NOMO-1 treated with dmso at 0.1 percent for 144 hours (cell line): ENCODE results near the gene FMNL2.

Experiments used
- DNase-seq: peaks from one replicate; lab custom pipeline; 2025; ENCODE audit not compliant: unreplicated experiment; lab: John Stamatoyannopoulos, UW

Gene FMNL2

GRCh38 chr2:152421521-152422370, 86.8 kb downstream of the FMNL2 start:
- DNase-seq = peak; percentile 74

DNA sequence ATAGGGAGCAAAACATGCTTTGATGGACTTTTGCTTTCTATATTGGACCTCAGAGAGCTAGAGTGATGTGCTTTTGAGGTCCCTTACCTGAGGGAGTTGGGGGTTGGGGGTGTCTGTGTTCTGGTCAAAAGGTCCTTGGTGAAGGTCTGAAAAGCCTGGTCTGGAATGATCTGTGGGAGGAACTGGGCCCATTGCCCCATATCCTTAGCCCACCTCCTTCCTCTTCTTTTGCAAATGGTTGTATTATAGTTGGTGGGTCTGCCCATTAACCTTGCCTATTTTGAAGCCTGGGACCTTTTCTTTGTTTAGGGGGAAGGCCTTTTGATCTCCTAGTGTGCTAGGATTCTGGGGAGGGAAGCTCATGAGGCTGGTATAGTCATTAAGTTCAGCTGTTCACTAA, 88.7 kb downstream of the FMNL2 start:
- DNase-seq = no peak

GRCh38 chr2:152425765-152426727, 91.1 kb downstream of the FMNL2 start:
- DNase-seq = no peak

DNA sequence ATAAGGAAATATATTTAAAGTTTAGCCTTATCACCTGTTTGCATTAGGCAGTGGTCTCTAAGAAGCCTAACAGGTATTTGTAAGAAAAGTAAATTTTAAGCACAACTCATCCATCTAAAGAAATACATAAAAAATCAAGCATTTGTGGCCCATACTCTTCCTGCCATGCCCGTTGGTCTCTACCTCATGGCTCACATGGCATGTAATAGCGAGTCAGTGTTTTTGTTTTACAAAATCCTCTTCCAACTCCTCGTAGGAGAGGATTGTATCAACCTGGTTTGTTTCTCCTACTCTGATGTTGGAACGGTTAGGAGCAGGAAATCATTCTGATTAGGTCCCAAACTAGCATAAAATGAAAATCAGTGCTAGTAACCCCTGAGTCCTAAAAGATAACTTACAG, 91.8 kb downstream of the FMNL2 start:
- no peak for DNase-seq

DNA sequence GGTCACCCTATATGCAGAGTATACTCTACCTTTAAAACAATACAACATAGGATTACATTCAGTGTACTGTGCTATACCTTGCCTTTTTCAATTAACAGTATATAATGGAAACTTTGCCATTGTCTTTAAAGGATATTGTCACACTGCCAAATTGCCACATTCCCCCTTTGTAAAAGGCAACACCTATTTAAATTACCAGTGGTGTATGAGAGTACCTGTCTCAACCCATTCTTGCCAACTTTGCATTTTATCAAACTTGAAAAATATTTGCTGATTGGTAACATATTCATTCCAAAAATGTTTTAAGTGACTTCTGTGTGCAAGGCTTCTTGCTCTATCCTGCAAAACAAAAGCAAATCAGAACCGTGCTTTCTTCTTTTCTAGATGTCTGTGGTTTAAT, 92.9 kb downstream of the FMNL2 start:
- DNase-seq = no peak

- no peak for DNase-seq
Measured at GRCh38 chr2:152428800-152429582, 94.0 kb downstream of the FMNL2 start.

GRCh38 chr2:152430876-152431275, 95.9 kb downstream of the FMNL2 start:
- no peak for DNase-seq

DNA sequence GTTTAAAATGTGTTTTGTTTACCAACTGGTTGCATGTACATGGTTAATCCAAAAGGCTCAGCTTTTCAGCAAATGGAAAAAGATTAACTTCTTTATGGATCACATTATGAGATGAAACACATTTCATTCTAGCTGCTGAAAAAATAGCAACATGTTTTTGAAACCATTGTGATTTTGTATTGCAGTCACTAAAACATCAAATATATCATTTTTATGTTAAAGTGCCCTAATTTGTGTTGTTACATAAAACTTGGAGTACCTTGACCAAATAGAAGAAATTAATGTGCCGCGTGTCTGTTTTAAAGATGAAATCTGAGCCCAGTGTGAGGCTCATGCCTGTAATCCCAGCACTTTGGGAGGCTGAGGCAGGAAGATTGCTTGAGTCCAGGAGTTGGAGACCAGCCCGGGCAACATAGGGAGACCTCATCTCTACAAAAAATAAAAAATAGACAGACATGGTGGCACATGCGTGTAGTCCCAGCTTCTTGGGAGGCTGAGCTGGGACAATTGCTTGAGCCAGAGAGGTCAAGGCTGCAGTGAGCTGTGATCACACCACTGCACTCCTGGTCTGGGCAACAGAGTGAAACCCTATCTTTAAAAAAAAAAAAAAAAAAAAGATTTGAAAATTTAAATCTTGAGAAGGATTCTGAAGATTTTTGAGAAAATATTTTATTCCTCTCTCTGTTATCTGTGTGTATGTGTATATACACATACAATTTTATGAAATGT, 96.6 kb downstream of the FMNL2 start:
- no peak for DNase-seq

GRCh38 chr2:152432206-152432653, 97.3 kb downstream of the FMNL2 start:
- peak; percentile 68 for DNase-seq

DNA sequence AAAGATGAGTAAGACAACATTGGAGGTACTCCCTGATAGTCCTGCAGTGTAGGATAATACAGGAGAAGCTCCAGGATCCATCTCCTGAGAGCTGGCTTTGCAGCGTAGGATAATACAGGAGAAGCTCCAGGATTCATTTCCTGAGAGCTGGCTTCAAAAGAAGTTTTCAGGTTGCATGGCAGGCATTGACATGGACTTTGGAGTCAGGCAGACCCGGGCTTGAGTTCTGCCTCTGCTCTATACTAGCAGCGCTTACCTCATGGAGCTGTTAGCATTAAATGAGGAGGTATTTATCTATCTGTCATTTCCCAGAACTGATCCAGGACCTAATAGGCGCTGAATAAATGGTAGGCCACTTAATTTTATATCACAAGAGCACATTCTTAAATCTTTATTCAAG, 97.8 kb downstream of the FMNL2 start:
- DNase-seq = no peak

DNA sequence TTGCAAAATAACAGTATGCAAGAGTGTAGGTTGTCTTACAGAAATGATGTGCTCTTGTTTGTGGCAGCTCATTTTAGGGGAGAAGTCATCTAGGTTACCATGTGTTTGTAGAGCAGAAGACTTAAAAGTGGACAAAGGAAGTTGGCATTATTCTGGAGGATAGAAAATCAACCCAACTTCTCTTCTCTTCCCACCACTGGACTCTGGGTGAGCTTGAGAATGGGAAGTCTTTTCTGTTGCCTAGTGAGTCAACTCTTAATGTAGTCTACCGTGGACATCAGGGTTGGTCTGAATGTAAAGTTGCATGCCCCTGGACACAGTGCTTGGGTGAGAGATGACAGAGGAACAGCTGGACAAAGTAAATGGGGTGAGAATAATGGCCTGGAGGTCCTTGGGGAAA, 98.3 kb downstream of the FMNL2 start:
- DNase-seq = no peak

GRCh38 chr2:152433791-152434190, 98.8 kb downstream of the FMNL2 start:
- DNase-seq = no peak

DNA sequence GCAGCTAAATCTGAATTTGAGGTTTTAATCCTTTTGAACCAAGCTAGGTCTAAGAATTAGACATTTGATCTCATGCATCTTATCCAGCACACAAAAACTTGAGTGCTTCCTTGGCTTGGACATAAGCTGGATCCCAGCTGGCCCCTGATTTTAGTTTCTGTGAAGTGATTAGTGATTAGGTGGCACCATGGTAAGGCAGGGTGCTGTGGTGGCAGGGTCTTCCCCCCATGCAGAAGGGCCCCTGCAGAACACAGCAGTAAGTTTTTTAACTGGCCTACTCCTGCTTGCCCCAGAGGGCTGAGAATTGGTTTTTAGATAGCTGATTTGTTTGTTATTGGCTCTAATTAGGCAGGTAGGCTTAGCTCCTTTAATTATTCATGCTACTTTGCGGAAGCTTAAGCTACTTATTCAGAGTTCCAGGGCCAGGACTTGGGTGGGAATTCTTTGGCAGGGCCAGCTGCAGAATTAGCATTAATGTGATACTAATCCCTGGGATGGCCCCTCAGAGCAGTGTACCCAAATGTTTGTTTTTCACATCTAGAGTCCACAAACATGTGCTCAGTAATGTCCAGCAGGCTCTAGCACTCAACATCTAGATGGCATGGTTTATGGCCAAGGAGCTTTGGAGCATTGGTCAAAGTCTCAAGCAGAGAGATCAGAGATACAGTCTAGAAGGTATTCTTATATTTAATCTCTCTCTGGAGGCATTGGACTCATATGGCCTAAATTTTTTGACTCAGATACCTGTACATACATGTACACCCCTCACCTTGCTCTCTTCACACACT, 99.6 kb downstream of the FMNL2 start:
- DNase-seq = no peak

DNA sequence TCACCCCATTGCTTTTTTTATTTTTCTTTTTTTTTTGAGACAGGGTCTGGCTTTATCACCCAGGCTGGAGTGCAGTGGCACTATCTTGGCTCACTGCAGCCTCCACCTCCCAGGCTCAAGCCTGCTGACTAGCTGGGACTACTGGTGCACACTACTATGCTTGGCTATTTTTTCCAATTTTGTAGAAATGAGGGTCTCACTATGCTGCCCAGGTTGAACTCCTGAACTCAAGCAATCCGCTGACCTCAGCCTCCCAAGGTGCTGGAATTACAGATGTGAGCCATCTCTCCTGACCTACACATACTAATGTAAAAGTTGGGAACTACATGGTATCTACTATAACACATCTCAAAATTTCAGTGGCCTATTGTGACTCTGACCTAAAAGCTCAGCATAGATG, 101.2 kb downstream of the FMNL2 start:
- no peak for DNase-seq

DNA sequence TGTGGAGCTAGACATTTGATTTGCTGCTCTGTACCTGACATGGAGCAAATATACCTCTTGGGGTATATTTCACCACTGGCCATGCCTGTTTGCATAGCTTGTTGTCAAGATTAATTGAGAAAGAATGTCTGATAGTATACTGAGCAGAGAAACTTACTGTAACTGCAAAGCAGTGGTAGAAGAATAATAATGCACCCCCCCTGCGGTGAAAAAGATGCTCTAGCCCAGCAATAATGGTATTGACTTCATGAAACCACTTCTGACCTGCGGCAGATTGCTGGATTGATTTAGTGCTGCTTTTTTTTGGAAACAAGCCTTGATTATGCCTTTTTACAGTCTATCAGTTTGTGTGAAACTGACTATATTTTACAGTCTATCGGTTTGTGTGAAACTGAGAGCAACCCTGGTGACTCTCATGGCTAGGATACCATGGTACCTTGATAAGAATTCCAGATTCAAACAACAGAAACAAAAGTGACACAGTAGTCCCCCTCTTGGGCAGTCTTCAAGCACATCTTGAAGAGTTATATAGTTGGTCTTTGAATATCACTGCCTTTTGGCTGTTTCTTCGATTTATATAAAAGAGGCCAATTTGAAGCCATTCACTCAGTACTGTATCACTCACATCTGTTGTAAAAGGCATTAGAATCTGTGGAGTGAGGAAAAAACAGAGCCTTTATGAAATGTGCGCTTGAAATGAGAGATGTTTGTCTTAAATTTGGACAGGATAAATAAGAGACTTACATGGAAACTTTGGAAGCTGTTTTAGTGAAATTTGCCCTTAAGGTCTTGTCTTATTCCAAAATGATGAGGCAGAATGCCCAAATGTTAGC, 102.5 kb downstream of the FMNL2 start:
- DNase-seq = no peak

DNA sequence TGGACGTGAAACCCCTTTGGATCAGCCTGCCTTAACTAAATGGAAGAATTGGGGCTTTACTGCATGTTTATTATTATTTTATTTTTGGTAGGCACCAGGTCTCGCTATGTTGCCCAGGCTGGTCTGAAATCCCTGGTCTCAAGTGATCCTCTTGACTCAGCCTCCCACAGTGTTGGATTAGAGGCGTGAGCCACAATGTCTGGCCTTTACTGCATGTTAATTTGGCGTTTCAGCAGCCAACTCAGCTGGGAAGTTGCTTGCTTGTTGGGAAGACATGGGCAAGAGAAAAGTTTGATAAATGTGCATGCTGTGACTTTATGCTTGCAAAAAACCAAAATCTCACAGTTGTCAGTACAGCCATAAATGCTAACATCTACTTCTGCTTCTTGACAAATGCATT, 105.1 kb downstream of the FMNL2 start:
- no peak for DNase-seq

- no peak for DNase-seq
Measured at GRCh38 chr2:152440460-152440859, 105.5 kb downstream of the FMNL2 start.

GRCh38 chr2:152441961-152442360, 107.0 kb downstream of the FMNL2 start:
- DNase-seq = no peak

GRCh38 chr2:152443771-152444170, 108.8 kb downstream of the FMNL2 start:
- DNase-seq = no peak
